Peyer's patch (tissue), 4 donors: Measurements from ENCODE around the gene KL. TPM values are rescaled to one million over a fixed set of nuclear protein-coding genes. Genes with fewer than 3 reads are reported as not detected.

Experiments
- DNase-seq, 3 donors: peaks; one replicate each; pipeline ENCODE4 v3.0.0-alpha.2; 2017 to 2019
- H3K27ac ChIP-seq, 4 donors: fragments of 200-600 bp; sonication (generic); one replicate each; pipeline ENCODE4 v1.5.1; 2016 to 2019
- H3K27me3 ChIP-seq, 2 donors: fragments of 200-600 bp; sonication (generic); one replicate each; pipeline ENCODE4 v1.5.1; 2019
- H3K36me3 ChIP-seq, 3 donors: fragments of 200-600 bp; sonication (generic); one replicate each; pipeline ENCODE4 v1.5.1; 2016 to 2019
- H3K4me1 ChIP-seq, 4 donors: fragments of 200-600 bp; sonication (generic); one replicate each; pipeline ENCODE4 v1.5.1; 2016 to 2019
- H3K4me3 ChIP-seq, 4 donors: fragments of 200-600 bp; sonication (generic); 1 replicate in 3 of 4; 2 replicates in 1 of 4; pipeline ENCODE4 v1.5.1; 2016 to 2019; ENCODE audit warnings: mild to moderate bottlenecking in 1 of 4
- H3K9me3 ChIP-seq, 4 donors: fragments of 200-600 bp; sonication (generic); one replicate each; pipeline ENCODE4 v1.5.1; 2016 to 2019; ENCODE audit warnings: mild to moderate bottlenecking in 1 of 4
- CTCF ChIP-seq, 6 experiments: fragments of 450-650 bp in 4 of 6; fragments of 200-600 bp in 2 of 6; sonication (generic) in 1 of 6; IDR thresholded peaks; one replicate each; pipeline ENCODE4 v1.5.1; 2017 to 2019; ENCODE audit warnings: antibody characterized with exemption in 6 of 6, mild to moderate bottlenecking in 3 of 6, moderate library complexity in 1 of 6
- POLR2A ChIP-seq, 2 donors: fragments of 450-650 bp; IDR thresholded peaks; one replicate each; pipeline ENCODE4 v1.5.1; 2017; ENCODE audit warnings: antibody characterized with exemption in 2 of 2, mild to moderate bottlenecking in 2 of 2, moderate library complexity in 2 of 2
- total RNA-seq, 4 donors: library from RNA; depleted of rRNA; stranded (reverse); fragments of >200 nt; gene quantifications; one replicate each; pipeline ENCODE4 v1.1.0, GENCODE V29; 2016

The KL gene
- total RNA-seq, 4 donors from 2014 or later = 2.5 to 7.0 (median 4.9) TPM

GRCh38 chr13:33107361-33107760 is 91.1 kb downstream of the KL start:
- no peaks in the 10 kb centered on the region for H3K27me3 ChIP-seq
- TF ChIP-seq CTCF (IDR thresholded peaks at IDR 0.05) (no peak), POLR2A (IDR thresholded peaks at IDR 0.05) (no peak)
- H3K9me3 ChIP-seq = no peaks in the 10 kb centered on the region
- DNase-seq = no peak
- H3K4me1 ChIP-seq = peaks cover 0 to 24% (median 8%) of the 10 kb centered on the region in 4 donors
- H3K27ac ChIP-seq = no peak overlapping the region
- H3K4me3 ChIP-seq = no peak overlapping the region
- H3K36me3 ChIP-seq = peaks cover 0 to 42% (median 0%) of the 10 kb centered on the region in 3 donors

GRCh38 chr13:33108620-33109019 is 92.4 kb downstream of the KL start:
- peaks cover 0 to 34% (median 8%) of the 10 kb centered on the region in 4 donors for H3K4me1 ChIP-seq
- DNase-seq = no peak
- H3K36me3 ChIP-seq = peaks cover 0 to 43% (median 0%) of the 10 kb centered on the region in 3 donors
- H3K27me3 ChIP-seq = no peaks in the 10 kb centered on the region
- no peaks in the 10 kb centered on the region for H3K9me3 ChIP-seq
- TF ChIP-seq CTCF (IDR thresholded peaks at IDR 0.05) = no peak
- TF ChIP-seq POLR2A (IDR thresholded peaks at IDR 0.05) = no peak
- H3K27ac ChIP-seq = peak overlapping the region in 1 of 4 donors; percentile 10
- no peak overlapping the region for H3K4me3 ChIP-seq

GRCh38 chr13:33109271-33109697 is 93.1 kb downstream of the KL start:
- no peak for TF ChIP-seq CTCF (IDR thresholded peaks at IDR 0.05)
- no peak for TF ChIP-seq POLR2A (IDR thresholded peaks at IDR 0.05)
- Histone ChIP-seq H3K27ac (peak overlapping the region in 1 of 4 donors; percentile 53), H3K9me3 (no peaks in the 10 kb centered on the region), H3K27me3 (no peaks in the 10 kb centered on the region), H3K4me1 (peaks cover 0 to 34% (median 8%) of the 10 kb centered on the region in 4 donors), H3K4me3 (no peak overlapping the region), H3K36me3 (peaks cover 0 to 42% (median 0%) of the 10 kb centered on the region in 3 donors)
- DNase-seq = no peak

- Histone ChIP-seq H3K9me3 (no peaks in the 10 kb centered on the region), H3K27me3 (no peaks in the 10 kb centered on the region), H3K4me1 (peaks cover 0 to 34% (median 8%) of the 10 kb centered on the region in 4 donors), H3K27ac (peak overlapping the region in 1 of 4 donors; percentile 53), H3K4me3 (no peak overlapping the region), H3K36me3 (peaks cover 0 to 40% (median 0%) of the 10 kb centered on the region in 3 donors)
- TF ChIP-seq CTCF (IDR thresholded peaks at IDR 0.05) = no peak
- no peak for TF ChIP-seq POLR2A (IDR thresholded peaks at IDR 0.05)
- DNase-seq = no peak
Measured at GRCh38 chr13:33109801-33110200, 93.6 kb downstream of the KL start.

GRCh38 chr13:33110386-33110712 is 94.1 kb downstream of the KL start:
- TF ChIP-seq POLR2A (IDR thresholded peaks at IDR 0.05) (no peak), CTCF (IDR thresholded peaks at IDR 0.05) (no peak)
- DNase-seq = no peak
- Histone ChIP-seq H3K27ac (peak overlapping the region in 2 of 4 donors; percentile 48 to 53), H3K9me3 (no peaks in the 10 kb centered on the region), H3K4me3 (no peak overlapping the region), H3K27me3 (no peaks in the 10 kb centered on the region), H3K36me3 (peaks cover 0 to 40% (median 0%) of the 10 kb centered on the region in 3 donors), H3K4me1 (peaks cover 0 to 34% (median 8%) of the 10 kb centered on the region in 4 donors)
